Neuronal stem cell (in vitro differentiated cells): ENCODE measurements around the gene TSPEAR.
"Not testable (repeated sequence)": the region's sequence is repeated elsewhere in the genome, so short reads cannot be mapped to it uniquely, and the experiment has no call there.

ENCODE experiments used
- DNase-seq: peaks from one replicate; pipeline ENCODE4 v3.0.0-alpha.2; 2013; ENCODE audit warnings: low spot score
- H2AFZ ChIP-seq: one replicate; pipeline ENCODE4 v1.6.1; 2013; ENCODE audit warnings: mild to moderate bottlenecking, low read length, inconsistent platforms
- H2AK5ac ChIP-seq: 2 replicates; pipeline ENCODE4 v1.6.1; 2013; ENCODE audit warnings: low read depth, mild to moderate bottlenecking, inconsistent platforms, low read length, moderate library complexity, mixed read lengths
- H2BK120ac ChIP-seq: 2 replicates; pipeline ENCODE4 v1.6.1; 2013; ENCODE audit warnings: low read depth, mild to moderate bottlenecking, inconsistent platforms, low read length, moderate library complexity, mixed read lengths
- H2BK12ac ChIP-seq: one replicate; pipeline ENCODE4 v1.6.1; 2013; ENCODE audit warnings: low read length, inconsistent platforms
- H2BK15ac ChIP-seq: 2 replicates; pipeline ENCODE4 v1.6.1; 2013; ENCODE audit warnings: mild to moderate bottlenecking, low read length, inconsistent platforms, mixed read lengths
- H2BK5ac ChIP-seq: one replicate; pipeline ENCODE4 v1.6.1; 2013; ENCODE audit warnings: inconsistent platforms, mild to moderate bottlenecking, low read length, moderate library complexity
- H3K14ac ChIP-seq: one replicate; pipeline ENCODE4 v1.6.1; 2013; ENCODE audit warnings: low read length, inconsistent platforms
- H3K18ac ChIP-seq: 2 replicates; pipeline ENCODE4 v1.6.1; 2013; ENCODE audit warnings: low read length, inconsistent platforms
- H3K23ac ChIP-seq: 2 replicates; pipeline ENCODE4 v1.6.1; 2013; ENCODE audit warnings: low read depth, mild to moderate bottlenecking, mixed read lengths, low read length, inconsistent platforms; ENCODE audit not compliant: poor library complexity
- H3K27ac ChIP-seq: replicated peaks from 3 replicates; pipeline ENCODE4 v1.5.1; 2013; ENCODE audit warnings: low read length, inconsistent platforms
- H3K27me3 ChIP-seq, 3 experiments: 2 replicates each; pipeline ENCODE4 v1.6.1; 2013; ENCODE audit warnings: low read length in 3 of 3, mild to moderate bottlenecking in 2 of 3, inconsistent platforms in 1 of 3, low read depth in 1 of 3, mixed read lengths in 1 of 3, moderate library complexity in 1 of 3; ENCODE audit not compliant: control insufficient read depth in 3 of 3, insufficient read depth in 3 of 3
- H3K36me3 ChIP-seq, 2 donors: replicated peaks in 1 of 2; 2 replicates each; pipeline ENCODE4 v1.6.1; 2013; ENCODE audit warnings: low read length in 2 of 2; ENCODE audit not compliant: control insufficient read depth in 2 of 2, insufficient read depth in 2 of 2
- H3K4ac ChIP-seq: 2 replicates; pipeline ENCODE4 v1.6.1; 2013; ENCODE audit warnings: inconsistent platforms, mild to moderate bottlenecking, low read length, moderate library complexity
- H3K4me1 ChIP-seq, 2 donors: 1 replicate in 1 of 2; 2 replicates in 1 of 2; pipeline ENCODE4 v1.6.1; 2013; ENCODE audit warnings: low read length in 2 of 2, low read depth in 1 of 2; ENCODE audit not compliant: control insufficient read depth in 2 of 2, insufficient read depth in 1 of 2
- H3K4me2 ChIP-seq: one replicate; pipeline ENCODE4 v1.6.1; 2013; ENCODE audit warnings: mild to moderate bottlenecking, low read length, inconsistent platforms; ENCODE audit not compliant: insufficient read depth, poor library complexity, severe bottlenecking
- H3K4me3 ChIP-seq, 2 donors: 2 replicates each; pipeline ENCODE4 v1.5.1; 2013; ENCODE audit warnings: low read length in 2 of 2, mild to moderate bottlenecking in 2 of 2, inconsistent platforms in 1 of 2, moderate library complexity in 1 of 2
- H3K79me1 ChIP-seq: one replicate; pipeline ENCODE4 v1.6.1; 2013; ENCODE audit warnings: low read depth, mild to moderate bottlenecking, inconsistent platforms, low read length, moderate library complexity
- H3K9ac ChIP-seq: one replicate; pipeline ENCODE4 v1.6.1; 2013; ENCODE audit warnings: mild to moderate bottlenecking, low read depth, low read length, inconsistent platforms; ENCODE audit not compliant: poor library complexity
- H3K9me3 ChIP-seq, 2 donors: replicated peaks in 1 of 2; 2 replicates each; pipeline versions ENCODE3 to v1.6.1; 2013; ENCODE audit warnings: low read length in 2 of 2, mild to moderate bottlenecking in 2 of 2, inconsistent platforms in 1 of 2, low read depth in 1 of 2, mixed read lengths in 1 of 2, moderate library complexity in 1 of 2; ENCODE audit not compliant: control insufficient read depth in 2 of 2, insufficient read depth in 1 of 2
- H4K8ac ChIP-seq: one replicate; pipeline ENCODE4 v1.6.1; 2013; ENCODE audit warnings: low read depth, mild to moderate bottlenecking, inconsistent platforms, low read length, moderate library complexity
- H4K91ac ChIP-seq: one replicate; pipeline ENCODE4 v1.6.1; 2013; ENCODE audit warnings: low read length, low read depth, mild to moderate bottlenecking, inconsistent platforms; ENCODE audit not compliant: poor library complexity
- WGBS, 2 donors: extraction: QIAGEN DNeasy Blood & Tissue Kit; methylation state at CpG; one replicate each; pipeline ENCODE4 v1.1.7; 2013; ENCODE audit warnings: missing lambda C conversion rate in 2 of 2, mixed read lengths in 1 of 2; ENCODE audit not compliant: insufficient read length in 2 of 2, insufficient replicate concordance in 1 of 2; ENCODE audit errors: extremely low coverage in 2 of 2; 5-methylcytosine and 5-hydroxymethylcytosine counted together

The TSPEAR gene

DNA sequence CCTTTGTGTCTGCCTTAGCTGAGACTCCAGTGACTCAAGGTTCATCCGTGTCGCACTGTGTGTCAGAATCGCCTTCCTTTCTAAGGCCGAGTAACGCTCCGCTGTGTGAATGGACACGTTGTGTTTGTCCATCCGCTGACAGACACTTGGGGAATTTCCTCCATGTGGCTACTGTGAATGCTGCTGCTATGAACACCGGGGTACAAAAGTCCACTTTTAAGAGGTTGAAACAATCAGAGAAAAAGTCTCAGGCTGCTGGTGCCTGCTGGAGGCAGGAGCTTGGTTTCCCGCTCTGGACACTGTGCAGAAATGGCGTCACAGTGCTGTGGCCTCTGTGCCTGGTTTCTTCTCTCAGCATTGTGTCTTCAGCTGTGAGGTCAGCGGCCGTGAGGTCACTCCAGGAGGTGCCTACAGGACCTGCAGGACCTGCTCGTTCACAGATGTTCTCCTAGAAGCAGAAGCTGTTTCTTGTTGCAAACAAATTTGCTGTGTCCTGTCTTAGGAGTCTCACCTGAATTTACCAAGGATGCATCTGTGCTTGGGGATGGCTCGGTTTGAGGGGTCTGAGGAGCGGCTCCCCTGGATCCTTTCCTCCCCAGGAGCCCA is 205.6 kb downstream of the TSPEAR start:
- Histone ChIP-seq H2AFZ (peak overlapping the region; percentile 82), H3K36me3 (no peaks in the 10 kb centered on the region), H3K4ac (no peak overlapping the region), H3K23ac (no peak overlapping the region), H3K9ac (no peak overlapping the region), H2AK5ac (no peak overlapping the region), H3K9me3 (peaks cover 0 to 3% of the 10 kb centered on the region in 2 donors), H3K4me1 (peaks cover 4 to 10% of the 10 kb centered on the region in 2 donors), H3K27ac (no peak overlapping the region), H3K18ac (peak overlapping the region; percentile 62), H2BK12ac (no peak overlapping the region), H2BK15ac (peak overlapping the region; percentile 85), H2BK5ac (peak overlapping the region; percentile 57), H3K79me1 (peaks cover 2% of the 10 kb centered on the region), H4K91ac (no peak overlapping the region), H2BK120ac (no peak overlapping the region), H3K4me3 (no peak overlapping the region), H3K14ac (no peak overlapping the region), H4K8ac (no peak overlapping the region), H3K4me2 (no peak overlapping the region), H3K27me3 (peaks cover 0 to 3% (median 0%) of the 10 kb centered on the region in 3 experiments)
- no peak for DNase-seq
- no CpG with 5 or more reads among the region's 16 CpGs for WGBS, 2 donors

DNA sequence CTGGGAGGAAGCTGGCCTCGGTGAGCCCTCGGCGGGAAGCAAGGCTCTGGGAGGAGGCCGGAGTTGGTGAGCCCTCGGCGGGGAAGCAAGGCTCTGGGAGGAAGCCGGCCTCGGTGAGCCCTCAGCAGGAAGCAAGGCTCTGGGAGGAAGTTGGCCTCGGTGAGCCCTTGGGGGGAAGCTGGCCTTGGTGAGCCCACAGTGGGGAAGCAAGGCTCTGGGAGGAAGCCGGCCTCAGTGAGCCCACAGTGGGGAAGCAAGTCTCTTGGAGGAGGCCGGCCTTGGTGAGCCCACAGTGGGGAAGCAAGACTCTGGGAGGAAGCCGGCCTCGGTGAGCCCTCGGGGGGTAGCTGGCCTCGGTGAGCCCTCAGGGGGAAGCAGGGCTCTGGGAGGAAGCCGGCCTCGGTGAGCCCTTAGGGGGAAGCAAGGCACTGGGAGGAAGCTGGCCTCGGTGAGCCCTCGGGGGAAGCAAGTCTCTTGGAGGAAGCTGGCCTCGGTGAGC is 207.4 kb downstream of the TSPEAR start:
- Histone ChIP-seq H3K4me3 (no peak overlapping the region), H2BK12ac (no peak overlapping the region), H3K9ac (no peak overlapping the region), H3K14ac (no peak overlapping the region), H3K27me3 (peaks cover 0 to 6% (median 0%) of the 10 kb centered on the region in 3 experiments), H3K36me3 (no peaks in the 10 kb centered on the region), H2BK5ac (peak overlapping the region; percentile 39), H4K91ac (no peak overlapping the region), H3K9me3 (no peaks in the 10 kb centered on the region), H3K27ac (no peak overlapping the region), H3K18ac (peak overlapping the region; percentile 17), H2BK120ac (no peak overlapping the region), H3K4me1 (peaks cover 4 to 8% of the 10 kb centered on the region in 2 donors), H3K79me1 (peaks cover 4% of the 10 kb centered on the region), H2AFZ (no peak overlapping the region), H2AK5ac (no peak overlapping the region), H3K23ac (no peak overlapping the region), H4K8ac (no peak overlapping the region), H3K4me2 (no peak overlapping the region), H2BK15ac (no peak overlapping the region), H3K4ac (no peak overlapping the region)
- DNase-seq: no peak
- no CpG with 5 or more reads among the region's 20 CpGs for WGBS, 2 donors

DNA sequence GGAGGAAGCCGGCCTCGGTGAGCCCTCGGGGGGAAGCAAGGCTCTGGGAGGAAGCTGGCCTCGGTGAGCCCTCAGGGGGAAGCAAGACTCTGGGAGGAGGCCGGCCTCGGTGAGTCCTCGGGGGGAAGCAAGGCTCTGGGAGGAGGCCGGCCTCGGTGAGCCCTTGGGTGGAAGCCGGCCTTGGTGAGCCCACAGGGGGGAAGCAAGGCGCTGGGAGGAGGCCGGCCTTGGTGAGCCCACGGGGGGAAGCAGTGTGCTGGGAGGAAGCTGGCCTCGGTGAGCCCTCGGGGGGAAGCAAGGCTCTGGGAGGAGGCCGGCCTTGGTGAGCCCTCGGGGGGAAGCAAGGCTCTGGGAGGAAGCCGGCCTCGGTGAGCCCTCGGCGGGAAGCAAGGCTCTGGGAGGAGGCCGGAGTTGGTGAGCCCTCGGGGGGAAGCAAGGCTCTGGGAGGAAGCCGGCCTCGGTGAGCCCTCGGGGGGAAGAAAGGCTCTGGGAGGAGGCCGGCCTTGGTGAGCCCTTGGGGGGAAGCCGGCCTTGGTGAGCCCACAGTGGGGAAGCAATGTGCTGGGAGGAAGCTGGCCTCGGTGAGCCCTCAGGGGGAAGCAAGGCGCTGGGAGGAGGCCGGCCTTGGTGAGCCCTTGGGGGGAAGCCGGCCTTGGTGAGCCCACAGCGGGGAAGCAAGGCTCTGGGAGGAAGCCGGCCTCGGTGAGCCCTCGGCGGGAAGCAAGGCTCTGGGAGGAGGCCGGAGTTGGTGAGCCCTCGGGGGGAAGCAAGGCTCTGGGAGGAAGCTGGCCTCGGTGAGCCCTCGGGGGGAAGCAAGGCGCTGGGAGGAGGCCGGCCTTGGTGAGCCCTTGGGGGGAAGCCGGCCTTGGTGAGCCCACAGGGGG is 208.1 kb downstream of the TSPEAR start:
- H4K91ac ChIP-seq, H2BK15ac ChIP-seq, H3K18ac ChIP-seq, H2BK12ac ChIP-seq, H2BK120ac ChIP-seq, H3K23ac ChIP-seq, H4K8ac ChIP-seq, H3K14ac ChIP-seq, H3K4me2 ChIP-seq, H3K9me3 ChIP-seq, H3K4ac ChIP-seq, H2AFZ ChIP-seq, H3K9ac ChIP-seq, H3K27ac ChIP-seq, H3K36me3 ChIP-seq, DNase-seq, H3K79me1 ChIP-seq, H3K4me3 ChIP-seq: not testable (repeated sequence)
- H2BK5ac ChIP-seq: peak overlapping the region; percentile 39
- peak overlapping the region; percentile 81 for H2AK5ac ChIP-seq
- peaks cover 0 to 10% (median 0%) of the 10 kb centered on the region in 3 experiments for H3K27me3 ChIP-seq
- H3K4me1 ChIP-seq: peaks cover 4 to 12% of the 10 kb centered on the region in 2 donors
- no CpG with 5 or more reads among the region's 44 CpGs for WGBS, 2 donors
